ENCODE results near the gene UBE2E2.
"Not testable (repeated sequence)": the region's sequence is repeated elsewhere in the genome, so short reads cannot be mapped to it uniquely, and the experiment has no call there.

The UBE2E2 gene

DNA sequence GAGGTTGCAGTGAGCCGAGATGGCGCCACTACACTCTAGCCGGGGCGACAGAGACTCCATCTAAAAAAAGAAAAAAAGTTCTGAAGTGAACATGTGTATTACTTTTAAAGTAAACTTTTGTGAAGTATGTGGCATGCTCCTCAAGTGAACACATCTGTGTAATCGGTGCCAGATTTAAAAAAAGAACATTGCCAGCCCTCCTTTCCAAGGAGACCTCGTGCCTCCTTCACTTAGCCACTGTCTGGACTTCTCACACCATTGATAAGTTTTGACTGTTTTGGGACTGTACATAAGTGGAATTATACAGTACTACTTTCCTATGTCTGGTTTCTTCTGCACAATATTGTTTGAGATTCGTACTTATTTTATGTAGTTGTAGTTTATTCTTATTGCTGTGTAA is 140.4 kb downstream of the UBE2E2 start:
- H3K9ac ChIP-seq (ENCODE audit: low read depth, low read length, poor library complexity): no peak overlapping the region
- H3K9me3 ChIP-seq (replicated peaks in 1 of 2; ENCODE audit: control insufficient read depth in 2 of 2, insufficient read depth in 1 of 2, low read depth in 1 of 2, low read length in 2 of 2): peaks cover 0 to 2% of the 10 kb centered on the region in 2 donors
- no peak overlapping the region for H3K18ac ChIP-seq (ENCODE audit: low read length)
- H4K8ac ChIP-seq (ENCODE audit: low read depth, low read length): no peak overlapping the region
- H3K79me1 ChIP-seq (ENCODE audit: low read depth, low read length): no peaks in the 10 kb centered on the region
- H3K14ac ChIP-seq (ENCODE audit: low read length): no peak overlapping the region
- H3K27ac ChIP-seq (replicated peaks; ENCODE audit: low read length): no peak overlapping the region
- no peak overlapping the region for H2BK120ac ChIP-seq (ENCODE audit: low read depth, low read length)
- H2AFZ ChIP-seq (ENCODE audit: low read length): no peak overlapping the region
- no peak overlapping the region for H3K4me2 ChIP-seq (ENCODE audit: insufficient read depth, low read length, poor library complexity, severe bottlenecking)
- no peak overlapping the region for H2BK5ac ChIP-seq (ENCODE audit: low read length)
- H2BK12ac ChIP-seq (ENCODE audit: low read length): no peak overlapping the region
- H3K4me1 ChIP-seq (ENCODE audit: control insufficient read depth in 2 of 2, insufficient read depth in 1 of 2, low read depth in 1 of 2, low read length in 2 of 2): no peaks in the 10 kb centered on the region
- H3K27me3 ChIP-seq (ENCODE audit: control insufficient read depth in 3 of 3, insufficient read depth in 3 of 3, low read depth in 1 of 3, low read length in 3 of 3): no peaks in the 10 kb centered on the region
- H3K4ac ChIP-seq (ENCODE audit: low read length): no peak overlapping the region
- no CpG with 5 or more reads among the region's 7 CpGs for WGBS, 2 donors (ENCODE audit: extremely low coverage in 2 of 2, insufficient read length in 2 of 2, insufficient replicate concordance in 1 of 2)
- H3K23ac ChIP-seq (ENCODE audit: low read depth, low read length, poor library complexity): no peak overlapping the region
- no peak overlapping the region for H4K91ac ChIP-seq (ENCODE audit: low read depth, low read length, poor library complexity)
- H2AK5ac ChIP-seq (ENCODE audit: low read depth, low read length): no peak overlapping the region
- H3K4me3 ChIP-seq (ENCODE audit: low read length in 2 of 2): no peak overlapping the region
- DNase-seq (ENCODE audit: low spot score): no peak
- H2BK15ac ChIP-seq (ENCODE audit: low read length): no peak overlapping the region
- no peaks in the 10 kb centered on the region for H3K36me3 ChIP-seq (replicated peaks in 1 of 2; ENCODE audit: control insufficient read depth in 2 of 2, insufficient read depth in 2 of 2, low read length in 2 of 2)

DNA sequence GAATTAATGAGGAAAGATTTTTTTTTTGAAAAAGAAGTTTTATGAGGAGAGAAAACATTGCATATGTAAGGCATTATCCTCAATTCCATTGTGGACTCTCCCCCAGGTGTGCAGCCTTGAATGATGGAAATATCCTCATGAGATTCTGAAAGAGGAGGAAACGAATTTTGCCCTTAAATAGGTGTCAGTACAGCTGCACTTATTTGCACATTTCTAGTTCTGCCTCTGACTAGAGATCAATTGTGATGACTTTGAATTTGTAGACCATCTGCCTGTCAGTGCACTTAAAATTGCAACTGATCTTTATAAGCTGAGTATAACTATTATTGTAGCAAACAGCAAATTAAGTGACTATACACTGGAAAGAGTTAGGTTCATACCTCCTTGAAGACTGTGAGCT is 141.8 kb downstream of the UBE2E2 start:
- Histone ChIP-seq H3K23ac (ENCODE audit: low read depth, low read length, poor library complexity) (no peak overlapping the region), H3K9ac (ENCODE audit: low read depth, low read length, poor library complexity) (no peak overlapping the region), H2AFZ (ENCODE audit: low read length) (no peak overlapping the region), H3K4me2 (ENCODE audit: insufficient read depth, low read length, poor library complexity, severe bottlenecking) (no peak overlapping the region), H4K91ac (ENCODE audit: low read depth, low read length, poor library complexity) (no peak overlapping the region), H3K9me3 (replicated peaks in 1 of 2; ENCODE audit: control insufficient read depth in 2 of 2, insufficient read depth in 1 of 2, low read depth in 1 of 2, low read length in 2 of 2) (peaks cover 5 to 9% of the 10 kb centered on the region in 2 donors), H3K27ac (replicated peaks; ENCODE audit: low read length) (no peak overlapping the region), H3K14ac (ENCODE audit: low read length) (no peak overlapping the region), H3K4me3 (ENCODE audit: low read length in 2 of 2) (no peak overlapping the region), H2BK12ac (ENCODE audit: low read length) (no peak overlapping the region), H2AK5ac (ENCODE audit: low read depth, low read length) (no peak overlapping the region), H4K8ac (ENCODE audit: low read depth, low read length) (no peak overlapping the region), H2BK15ac (ENCODE audit: low read length) (no peak overlapping the region), H3K18ac (ENCODE audit: low read length) (no peak overlapping the region), H2BK120ac (ENCODE audit: low read depth, low read length) (no peak overlapping the region), H3K79me1 (ENCODE audit: low read depth, low read length) (no peaks in the 10 kb centered on the region), H3K36me3 (replicated peaks in 1 of 2; ENCODE audit: control insufficient read depth in 2 of 2, insufficient read depth in 2 of 2, low read length in 2 of 2) (peaks cover 0 to 3% of the 10 kb centered on the region in 2 donors), H3K4ac (ENCODE audit: low read length) (no peak overlapping the region), H3K4me1 (ENCODE audit: control insufficient read depth in 2 of 2, insufficient read depth in 1 of 2, low read depth in 1 of 2, low read length in 2 of 2) (no peaks in the 10 kb centered on the region), H2BK5ac (ENCODE audit: low read length) (no peak overlapping the region), H3K27me3 (ENCODE audit: control insufficient read depth in 3 of 3, insufficient read depth in 3 of 3, low read depth in 1 of 3, low read length in 3 of 3) (no peaks in the 10 kb centered on the region)
- no peak for DNase-seq (ENCODE audit: low spot score)
- WGBS, 2 donors (ENCODE audit: extremely low coverage in 2 of 2, insufficient read length in 2 of 2, insufficient replicate concordance in 1 of 2): no CpG with 5 or more reads among the region's 1 CpG

DNA sequence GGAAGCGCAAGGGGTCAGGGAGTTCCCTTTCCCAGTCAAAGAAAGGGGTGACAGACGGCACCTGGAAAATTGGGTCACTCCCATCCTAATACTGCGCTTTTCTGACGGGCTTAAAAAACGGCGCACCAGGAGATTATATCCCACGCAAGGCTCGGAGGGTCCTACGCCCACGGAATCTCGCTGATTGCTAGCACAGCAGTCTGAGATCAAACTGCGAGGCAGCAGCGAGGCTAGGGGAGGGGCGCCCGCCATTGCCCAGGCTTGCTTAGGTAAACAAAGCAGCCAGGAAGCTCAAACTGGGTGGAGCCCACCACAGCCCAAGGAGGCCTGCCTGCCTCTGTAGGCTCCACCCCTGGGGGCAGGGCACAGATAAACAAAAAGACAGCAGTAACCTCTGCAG is 146.3 kb downstream of the UBE2E2 start:
- H3K79me1 ChIP-seq (ENCODE audit: low read depth, low read length); H4K8ac ChIP-seq (ENCODE audit: low read depth, low read length); H3K4me1 ChIP-seq (ENCODE audit: control insufficient read depth in 2 of 2, insufficient read depth in 1 of 2, low read depth in 1 of 2, low read length in 2 of 2); H3K4ac ChIP-seq (ENCODE audit: low read length); H2AK5ac ChIP-seq (ENCODE audit: low read depth, low read length); H3K9me3 ChIP-seq (replicated peaks in 1 of 2; ENCODE audit: control insufficient read depth in 2 of 2, insufficient read depth in 1 of 2, low read depth in 1 of 2, low read length in 2 of 2); H2BK12ac ChIP-seq (ENCODE audit: low read length); H3K18ac ChIP-seq (ENCODE audit: low read length); H3K4me2 ChIP-seq (ENCODE audit: insufficient read depth, low read length, poor library complexity, severe bottlenecking); H3K27me3 ChIP-seq (ENCODE audit: control insufficient read depth in 3 of 3, insufficient read depth in 3 of 3, low read depth in 1 of 3, low read length in 3 of 3); H2BK5ac ChIP-seq (ENCODE audit: low read length); DNase-seq (ENCODE audit: low spot score); H3K9ac ChIP-seq (ENCODE audit: low read depth, low read length, poor library complexity); H3K27ac ChIP-seq (replicated peaks; ENCODE audit: low read length); H3K23ac ChIP-seq (ENCODE audit: low read depth, low read length, poor library complexity); H4K91ac ChIP-seq (ENCODE audit: low read depth, low read length, poor library complexity); H2BK15ac ChIP-seq (ENCODE audit: low read length); H3K4me3 ChIP-seq (ENCODE audit: low read length in 2 of 2); H2BK120ac ChIP-seq (ENCODE audit: low read depth, low read length); H2AFZ ChIP-seq (ENCODE audit: low read length); H3K14ac ChIP-seq (ENCODE audit: low read length); H3K36me3 ChIP-seq (replicated peaks in 1 of 2; ENCODE audit: control insufficient read depth in 2 of 2, insufficient read depth in 2 of 2, low read length in 2 of 2): not testable (repeated sequence)
- no CpG with 5 or more reads among the region's 15 CpGs for WGBS, 2 donors (ENCODE audit: extremely low coverage in 2 of 2, insufficient read length in 2 of 2, insufficient replicate concordance in 1 of 2)

DNA sequence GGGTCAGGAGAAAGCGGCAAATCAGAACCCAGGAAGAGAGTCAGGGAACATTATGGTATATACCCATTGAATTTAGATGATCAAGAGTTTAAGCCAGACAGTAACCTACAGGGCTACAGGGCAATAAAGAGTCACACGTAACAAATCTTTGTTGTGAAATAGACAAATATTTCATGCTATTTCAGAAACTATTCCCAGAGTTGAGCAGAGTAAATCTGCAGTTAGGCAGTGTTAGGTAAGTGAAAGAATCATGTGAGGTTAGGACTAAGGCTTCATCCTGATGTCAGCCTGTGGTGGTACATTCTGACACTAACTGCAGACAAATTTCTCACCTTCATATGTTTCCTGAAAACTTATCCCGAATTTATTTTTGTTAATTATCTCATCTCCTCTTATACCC is 153.0 kb downstream of the UBE2E2 start:
- H3K4me3 ChIP-seq (ENCODE audit: low read length in 2 of 2): no peak overlapping the region
- no peaks in the 10 kb centered on the region for H3K27me3 ChIP-seq (ENCODE audit: control insufficient read depth in 3 of 3, insufficient read depth in 3 of 3, low read depth in 1 of 3, low read length in 3 of 3)
- no CpG with 5 or more reads among the region's 3 CpGs for WGBS, 2 donors (ENCODE audit: extremely low coverage in 2 of 2, insufficient read length in 2 of 2, insufficient replicate concordance in 1 of 2)
- no peak overlapping the region for H4K91ac ChIP-seq (ENCODE audit: low read depth, low read length, poor library complexity)
- no peak overlapping the region for H2AFZ ChIP-seq (ENCODE audit: low read length)
- H3K27ac ChIP-seq (replicated peaks; ENCODE audit: low read length): no peak overlapping the region
- H3K79me1 ChIP-seq (ENCODE audit: low read depth, low read length): no peaks in the 10 kb centered on the region
- no peak overlapping the region for H2AK5ac ChIP-seq (ENCODE audit: low read depth, low read length)
- no peak overlapping the region for H2BK5ac ChIP-seq (ENCODE audit: low read length)
- no peak overlapping the region for H2BK15ac ChIP-seq (ENCODE audit: low read length)
- no peak overlapping the region for H2BK12ac ChIP-seq (ENCODE audit: low read length)
- no peak overlapping the region for H3K9ac ChIP-seq (ENCODE audit: low read depth, low read length, poor library complexity)
- H3K4me1 ChIP-seq (ENCODE audit: control insufficient read depth in 2 of 2, insufficient read depth in 1 of 2, low read depth in 1 of 2, low read length in 2 of 2): no peaks in the 10 kb centered on the region
- no peak overlapping the region for H3K18ac ChIP-seq (ENCODE audit: low read length)
- H4K8ac ChIP-seq (ENCODE audit: low read depth, low read length): no peak overlapping the region
- H3K36me3 ChIP-seq (replicated peaks in 1 of 2; ENCODE audit: control insufficient read depth in 2 of 2, insufficient read depth in 2 of 2, low read length in 2 of 2): no peaks in the 10 kb centered on the region
- H3K23ac ChIP-seq (ENCODE audit: low read depth, low read length, poor library complexity): no peak overlapping the region
- no peak overlapping the region for H2BK120ac ChIP-seq (ENCODE audit: low read depth, low read length)
- no peak overlapping the region for H3K4me2 ChIP-seq (ENCODE audit: insufficient read depth, low read length, poor library complexity, severe bottlenecking)
- DNase-seq (ENCODE audit: low spot score): no peak
- H3K4ac ChIP-seq (ENCODE audit: low read length): no peak overlapping the region
- H3K9me3 ChIP-seq (replicated peaks in 1 of 2; ENCODE audit: control insufficient read depth in 2 of 2, insufficient read depth in 1 of 2, low read depth in 1 of 2, low read length in 2 of 2): no peaks in the 10 kb centered on the region
- H3K14ac ChIP-seq (ENCODE audit: low read length): no peak overlapping the region
